NB4 (cell line): ENCODE data around the gene MT1H.

ENCODE experiments used
- CTCF ChIP-seq: IDR thresholded peaks from one replicate; pipeline ENCODE4 v1.5.1; 2012; ENCODE audit warnings: low read depth, low read length
- POLR2A ChIP-seq: IDR thresholded peaks from 2 replicates; pipeline ENCODE4 v1.6.1; 2011; ENCODE audit warnings: mild to moderate bottlenecking; ENCODE audit not compliant: insufficient read length; ENCODE audit errors: extremely low read depth

- TF ChIP-seq CTCF = no peak
- TF ChIP-seq POLR2A = no peak
These were observed 28.4 kb upstream of the MT1H start for GRCh38 chr16:56641166-56641565.
